CD4-positive, alpha-beta T cell treated with Interleukin-17A for 4 hours (primary cell): ENCODE data around the gene MC4R.
"Not testable (repeated sequence)": the region's sequence is repeated elsewhere in the genome, so short reads cannot be mapped to it uniquely, and the experiment has no call there.

ENCODE experiments used
- DNase-seq: peaks from one replicate; pipeline ENCODE4 v3.0.0-alpha.2; 2020; ENCODE audit warnings: mixed read lengths

Gene MC4R

DNA sequence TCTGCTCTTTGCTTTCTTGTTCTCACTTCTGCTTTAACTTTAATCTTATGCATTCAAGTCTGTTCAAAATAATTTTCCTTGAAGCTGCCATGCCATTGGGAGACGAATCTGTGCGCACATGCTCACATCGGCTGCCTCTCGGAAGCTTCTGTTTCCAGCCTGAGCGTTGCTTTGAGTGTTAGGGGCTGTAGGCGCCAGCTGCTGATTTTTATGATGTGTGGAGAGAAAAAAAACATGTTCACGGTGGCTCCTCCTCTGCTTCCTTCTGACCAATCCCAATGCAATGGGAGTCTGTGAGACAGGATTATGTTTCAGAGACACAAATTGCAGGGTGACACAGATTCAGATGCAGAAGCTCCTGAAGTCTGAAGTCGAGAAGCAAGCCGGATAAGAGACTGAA lies at the start of gene MC4R:
MC4R (minus strand) TSS at position 180 of the 400 bp plus-strand sequence. CDS start 426 bp downstream, outside the sequence.
- no peak for DNase-seq

DNA sequence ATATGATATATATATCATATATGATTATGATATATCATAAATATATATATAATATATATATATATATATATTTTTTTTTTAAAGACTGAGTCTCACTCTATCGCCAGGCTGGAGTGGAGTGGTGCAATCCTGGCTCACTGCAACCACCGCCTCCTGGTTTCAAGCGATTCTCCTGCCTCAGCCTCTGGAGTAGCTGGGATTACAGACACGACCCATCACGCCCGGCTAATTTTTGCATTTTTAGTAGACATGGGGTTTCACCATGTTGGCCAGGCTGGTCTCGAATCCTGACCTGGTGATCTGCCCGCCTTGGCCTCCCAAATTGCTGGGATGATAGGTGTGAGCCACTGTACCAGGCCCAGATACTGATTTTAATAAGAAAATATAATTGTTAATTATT lies 49.7 kb upstream of the MC4R start:
- not testable (repeated sequence) for DNase-seq

DNA sequence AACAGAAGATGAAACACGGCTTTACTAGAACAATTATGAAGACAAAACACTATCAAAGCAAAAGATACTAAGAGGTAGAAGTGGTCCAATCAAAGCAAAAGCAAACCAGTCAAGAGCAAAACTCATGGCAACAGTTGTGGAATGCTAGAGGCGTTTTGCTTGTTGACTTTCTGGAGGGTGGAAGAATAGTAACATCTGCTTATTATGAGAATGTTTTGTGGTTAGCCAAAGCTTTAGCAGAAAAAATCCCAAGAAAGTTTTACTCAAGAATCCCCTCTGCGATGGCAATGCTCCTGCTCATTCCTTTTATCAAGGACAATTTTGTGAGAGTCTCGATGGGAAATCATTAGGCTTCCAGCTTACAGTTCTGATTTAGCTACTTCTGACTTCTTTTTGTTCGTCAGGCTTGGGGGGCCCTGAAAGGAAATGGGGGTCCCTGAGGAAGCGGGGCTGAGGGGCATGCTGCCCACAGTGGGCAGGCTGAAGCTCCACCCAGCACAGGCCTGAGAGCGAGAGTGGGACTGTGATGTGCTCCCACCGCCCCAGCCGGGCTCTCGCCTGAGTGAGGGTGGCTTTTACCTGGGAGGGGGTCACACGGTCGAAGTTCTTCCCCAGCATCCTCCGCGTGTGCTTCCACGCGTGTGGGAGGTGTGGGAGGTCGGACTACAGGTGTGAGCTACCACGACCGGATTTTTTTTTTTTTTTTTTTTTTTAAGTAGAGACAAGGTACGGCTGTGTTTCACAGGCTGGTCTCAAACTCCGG lies 49.0 kb upstream of the MC4R start:
- no peak for DNase-seq

DNA sequence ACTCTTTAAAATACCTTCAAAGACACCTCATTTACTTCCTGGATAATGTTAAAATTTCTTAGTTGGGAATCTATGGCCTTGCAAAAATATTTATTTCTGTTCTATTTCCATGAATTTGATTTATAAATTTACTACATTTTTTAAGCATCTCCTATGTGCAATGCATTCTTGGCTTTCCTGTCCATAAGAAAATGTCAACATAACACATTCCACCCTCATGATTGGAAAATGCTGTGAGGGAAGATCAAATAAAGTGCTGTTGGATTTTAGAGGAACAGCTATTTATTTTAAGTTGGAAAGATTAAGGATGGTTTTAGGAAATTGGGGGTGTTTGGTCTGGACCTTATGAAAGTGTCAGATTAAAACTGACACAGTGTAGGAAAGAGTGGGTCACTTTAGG lies 45.4 kb upstream of the MC4R start:
- no peak for DNase-seq

DNA sequence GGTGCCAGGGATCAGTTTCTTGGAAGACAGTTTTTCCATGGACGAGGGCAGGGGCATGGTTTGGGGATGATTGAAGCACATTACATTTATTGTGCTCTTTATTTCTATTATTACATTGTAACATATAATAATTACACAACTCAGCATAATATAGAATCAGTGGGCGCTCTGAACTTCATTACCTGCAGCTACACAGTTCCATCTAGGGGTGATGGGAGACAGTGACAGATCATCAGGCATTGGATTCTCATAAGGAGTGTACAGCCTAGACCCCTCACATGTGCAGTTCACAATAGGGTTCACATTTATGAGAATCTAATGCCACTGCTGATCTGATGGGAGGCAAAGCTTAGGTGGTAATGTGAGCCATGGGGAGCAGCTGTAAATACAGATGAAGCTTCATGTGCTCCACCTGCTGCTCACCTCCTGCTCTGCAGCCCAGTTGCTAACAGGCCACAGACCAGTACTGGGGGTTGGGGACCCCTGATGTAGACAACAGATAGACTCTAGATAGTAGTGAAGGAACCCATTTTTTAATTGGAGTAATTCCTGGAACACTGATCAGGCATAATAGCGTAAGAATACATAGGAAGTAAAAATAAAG lies 41.5 kb upstream of the MC4R start:
- DNase-seq: no peak

DNA sequence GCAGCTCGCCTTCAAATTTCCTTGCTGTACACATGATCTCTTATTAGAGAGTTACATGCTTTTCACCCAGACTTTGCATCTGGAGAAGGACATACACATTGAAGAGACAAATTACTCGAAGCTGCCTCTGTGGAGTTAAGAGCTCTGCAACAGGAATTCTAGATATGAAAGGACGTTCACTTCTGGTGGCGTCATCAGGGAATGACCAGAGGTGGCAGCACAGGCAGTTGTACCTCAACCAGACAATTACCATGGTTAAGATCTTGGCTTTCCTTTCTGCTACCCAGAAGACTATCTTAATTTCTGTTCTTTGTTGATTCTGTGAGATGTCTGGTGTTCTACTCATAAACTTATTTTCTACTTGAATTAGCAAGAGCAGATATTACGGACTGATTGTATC lies 39.1 kb upstream of the MC4R start:
- DNase-seq: no peak

DNA sequence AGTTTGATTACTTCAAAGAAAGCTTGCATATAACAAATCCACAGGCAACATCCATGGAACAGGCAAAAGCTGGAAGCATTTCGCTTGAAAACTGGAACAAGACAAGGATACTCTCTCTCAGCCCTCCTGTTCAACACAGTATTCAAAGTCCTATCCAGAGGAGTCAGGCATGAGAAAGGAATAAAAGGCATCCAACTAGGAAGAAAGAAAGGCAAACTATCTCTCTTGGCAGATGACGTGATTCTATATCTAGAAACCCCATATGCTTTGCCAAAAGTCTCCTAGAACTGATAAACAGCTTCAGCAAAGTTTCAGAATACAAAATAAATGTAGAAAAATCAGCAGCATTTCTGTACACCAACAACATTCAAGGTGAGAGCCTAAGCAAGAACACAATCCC lies 34.1 kb upstream of the MC4R start:
- DNase-seq: no peak

DNA sequence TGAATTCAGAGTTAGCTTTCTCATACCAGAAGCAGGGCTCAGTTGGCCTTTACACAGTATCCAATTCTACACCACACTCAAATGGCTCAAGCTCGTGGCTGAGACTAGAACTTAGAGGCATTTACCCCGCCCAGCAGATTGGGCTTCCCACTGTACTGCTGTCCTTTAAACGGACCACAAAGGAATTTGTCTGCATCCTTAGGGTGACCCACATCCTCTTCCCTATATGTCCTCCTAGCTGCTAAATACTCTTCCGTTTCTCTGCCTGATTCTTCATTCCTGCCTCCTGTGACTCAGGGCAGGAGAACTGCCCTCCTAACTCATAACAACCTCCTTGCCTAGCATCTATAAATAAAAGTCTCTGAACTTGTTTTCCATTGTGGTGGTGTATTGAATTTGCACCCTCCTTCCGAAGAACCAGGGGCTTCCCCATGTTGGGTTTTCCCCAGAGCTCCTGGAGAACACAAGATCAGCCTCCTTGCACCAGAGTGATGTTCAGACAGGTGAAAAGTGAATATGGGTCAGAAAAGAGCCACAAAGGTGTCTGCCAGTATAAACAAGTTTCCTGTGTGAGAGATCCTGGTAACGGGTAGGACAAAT lies 32.0 kb upstream of the MC4R start:
- no peak for DNase-seq

DNA sequence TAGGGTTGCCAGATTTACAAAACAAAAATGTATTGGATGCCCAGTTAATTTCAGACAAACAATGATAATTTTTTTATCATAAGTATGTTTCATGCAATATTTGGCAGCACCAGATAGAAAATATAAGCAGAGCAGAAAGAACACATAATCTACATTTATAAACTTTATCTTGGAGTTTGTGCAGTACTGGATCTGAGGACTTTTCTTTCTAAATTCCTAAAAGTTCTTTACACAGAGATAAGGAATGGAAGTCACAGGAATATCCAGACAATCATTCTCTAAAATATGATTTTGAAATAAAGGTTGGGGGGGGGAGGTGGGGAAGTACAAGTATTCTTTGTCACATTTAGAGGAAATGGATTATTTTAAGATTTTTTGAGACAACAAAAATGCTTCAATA lies 28.8 kb upstream of the MC4R start:
- DNase-seq: no peak

DNA sequence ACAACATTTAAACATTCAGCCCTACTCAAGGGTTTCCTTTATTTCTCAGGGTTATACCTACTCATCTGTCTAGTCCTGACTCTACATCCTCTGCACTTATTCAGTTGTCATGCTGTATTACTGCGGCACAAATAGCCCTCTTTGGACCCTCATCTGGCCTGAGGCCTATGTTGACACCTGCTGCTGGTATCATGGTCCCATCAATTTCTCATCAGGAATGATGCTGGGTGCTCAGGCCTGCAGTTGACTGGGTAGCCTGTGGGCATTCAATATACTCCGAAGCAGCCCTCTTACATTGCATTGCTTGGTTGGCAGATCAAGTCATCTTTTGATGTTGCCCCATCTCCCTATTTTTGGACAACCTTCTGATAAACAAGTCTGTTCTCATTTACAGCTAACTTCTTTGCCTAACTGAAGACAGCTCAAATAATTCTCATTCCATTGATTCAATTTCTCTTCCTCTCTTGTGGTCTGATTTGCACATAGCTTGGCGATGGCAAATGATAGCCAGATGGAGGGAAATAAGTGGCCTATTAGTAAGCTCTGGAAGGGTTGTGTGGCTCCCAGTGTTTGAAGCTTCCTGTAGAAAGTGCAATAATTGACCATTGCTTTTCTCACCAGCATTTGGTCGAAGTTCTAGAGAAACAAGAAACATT lies 19.1 kb upstream of the MC4R start:
- no peak for DNase-seq

DNA sequence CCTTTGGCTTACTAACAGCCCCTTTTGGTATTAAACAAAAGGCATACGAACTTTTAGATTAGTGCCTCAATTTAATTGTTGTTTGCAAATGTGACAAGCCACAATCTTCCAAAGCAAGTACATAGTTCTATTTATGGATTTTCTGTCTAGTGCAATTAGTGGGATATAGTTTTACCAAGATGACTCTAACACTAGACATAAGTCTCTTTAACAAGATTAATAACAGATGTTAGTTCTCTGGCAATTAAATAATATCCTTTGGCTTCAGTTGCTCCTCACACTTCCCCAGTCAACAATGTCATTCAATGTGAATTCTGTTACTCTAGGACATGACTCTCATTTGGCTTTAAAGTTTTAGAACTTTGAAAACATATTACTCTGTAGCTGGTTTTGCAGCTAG lies 16.7 kb upstream of the MC4R start:
- no peak for DNase-seq

DNA sequence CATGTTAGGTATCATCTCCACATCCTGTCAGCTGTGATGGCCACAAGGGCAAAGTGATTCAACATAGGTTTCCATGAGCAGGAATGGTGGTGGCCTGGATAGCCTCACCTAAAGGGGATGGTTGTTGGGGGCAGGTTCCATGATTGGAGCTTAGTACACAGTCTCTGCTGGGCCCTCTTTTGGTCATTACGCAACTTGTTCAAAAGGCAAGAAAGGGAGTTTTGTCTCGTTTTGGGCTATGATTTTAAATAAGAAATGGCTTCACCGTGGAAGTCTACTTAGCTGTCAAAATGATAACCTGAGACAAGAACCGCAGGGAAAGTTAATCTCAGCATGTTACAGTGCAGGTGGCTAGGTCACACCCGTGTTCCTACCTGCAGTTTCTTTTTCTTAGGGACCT lies 13.1 kb upstream of the MC4R start:
- DNase-seq: no peak

DNA sequence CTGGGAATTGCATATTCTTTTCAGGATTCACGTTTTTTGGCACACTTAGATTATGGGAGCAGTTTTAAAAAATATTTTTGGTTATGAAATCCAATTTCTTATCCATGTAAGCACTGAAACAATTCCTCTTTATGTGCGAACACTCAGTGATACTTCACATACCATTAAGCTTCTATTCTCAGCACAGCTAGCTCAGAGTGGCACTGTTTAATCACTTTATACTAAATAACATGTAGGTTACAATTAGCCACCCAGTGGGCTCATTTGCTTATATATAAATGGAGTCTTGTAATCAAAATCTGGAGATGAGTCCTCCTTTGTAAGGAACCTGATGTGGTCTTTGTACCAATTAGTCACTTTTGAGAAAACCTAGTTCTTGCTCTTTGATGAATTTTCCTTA lies 11.3 kb upstream of the MC4R start:
- DNase-seq: no peak

DNA sequence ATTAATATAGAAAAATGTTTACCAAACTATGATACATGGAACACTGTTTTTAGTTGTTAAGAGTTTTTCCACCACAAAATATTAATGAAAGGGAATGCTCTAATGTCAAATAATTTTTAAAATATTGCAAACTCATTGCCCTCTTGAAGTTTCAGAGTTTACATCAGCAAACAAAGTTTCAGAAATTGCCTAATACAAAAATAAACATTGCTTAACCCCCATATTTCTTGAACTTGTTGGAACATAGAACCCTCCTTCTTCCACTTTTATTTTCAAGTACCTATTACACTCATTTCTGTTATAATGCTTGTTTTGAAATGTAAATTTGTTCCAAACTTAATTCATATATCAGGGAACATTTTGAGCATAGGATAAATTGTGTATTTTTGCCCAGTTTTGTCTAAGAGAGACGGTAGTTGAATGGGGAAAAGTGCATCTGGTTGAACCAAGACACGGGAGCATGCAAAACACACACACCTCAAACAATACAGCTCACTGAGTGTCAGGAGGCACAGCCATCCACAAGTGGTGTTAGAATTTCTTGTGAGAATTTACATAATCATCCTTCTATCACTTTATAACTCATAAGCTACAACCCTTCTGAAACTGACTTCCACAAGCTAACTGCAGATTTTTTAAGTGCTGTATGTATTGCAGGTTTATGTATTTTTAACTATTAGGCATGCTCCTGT lies 5.3 kb upstream of the MC4R start:
- no peak for DNase-seq

DNA sequence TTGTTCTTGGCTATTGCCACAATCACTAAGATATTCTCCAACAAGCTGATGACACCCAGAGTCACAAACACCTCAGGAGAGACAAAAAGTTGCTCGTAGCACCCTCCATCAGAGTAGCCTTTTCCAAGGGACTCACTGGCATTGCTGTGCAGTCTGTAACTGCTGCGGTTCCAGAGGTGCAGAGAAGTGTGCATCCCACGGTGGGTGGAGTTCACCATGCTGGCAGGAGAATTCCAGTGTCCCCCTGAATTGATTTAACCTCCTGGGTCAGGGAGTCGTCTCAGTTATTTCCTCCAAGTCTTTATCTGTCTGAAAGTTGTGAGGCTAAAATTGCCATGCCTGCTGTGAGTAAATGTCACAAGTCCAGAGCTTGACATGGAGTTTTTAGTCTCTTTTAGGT lies 443 bp downstream of the MC4R start:
- no peak for DNase-seq

DNA sequence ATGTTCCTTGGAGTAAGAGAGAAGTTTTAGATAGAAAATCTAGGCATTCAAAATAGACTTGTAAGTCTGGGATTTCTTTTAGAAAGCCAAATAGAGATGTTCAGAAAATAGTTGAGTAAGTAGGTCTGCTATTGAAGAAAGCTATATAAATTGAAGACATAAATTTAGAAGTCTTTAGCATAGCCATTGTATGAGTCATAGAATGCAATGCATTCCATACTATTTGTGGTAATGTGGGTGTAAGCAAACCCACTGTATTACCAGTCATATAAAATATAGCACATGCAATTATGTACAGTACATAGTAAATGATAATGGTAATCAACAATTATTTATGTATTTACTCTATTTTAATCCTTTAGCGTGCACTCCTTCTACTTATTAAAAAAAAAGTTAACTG lies 14.1 kb downstream of the MC4R start:
- DNase-seq: no peak

DNA sequence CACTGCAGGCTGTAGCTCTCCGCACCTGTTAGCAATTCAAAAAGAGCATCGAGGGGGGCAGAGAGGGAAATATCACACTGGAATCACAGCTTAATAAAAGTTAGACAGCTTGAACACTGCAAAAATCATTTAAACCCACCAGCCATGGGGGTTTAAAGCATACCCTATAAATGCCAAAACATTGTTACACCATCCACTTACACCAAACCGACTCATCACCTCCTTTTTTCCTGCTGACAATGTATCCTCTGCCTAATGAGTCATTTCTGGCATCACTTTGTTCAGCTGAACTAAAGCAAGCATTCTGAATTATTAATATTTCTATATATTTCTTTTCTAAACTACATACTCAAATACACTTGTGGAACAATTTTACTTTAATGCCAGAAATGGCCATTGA lies 21.6 kb downstream of the MC4R start:
- no peak for DNase-seq

DNA sequence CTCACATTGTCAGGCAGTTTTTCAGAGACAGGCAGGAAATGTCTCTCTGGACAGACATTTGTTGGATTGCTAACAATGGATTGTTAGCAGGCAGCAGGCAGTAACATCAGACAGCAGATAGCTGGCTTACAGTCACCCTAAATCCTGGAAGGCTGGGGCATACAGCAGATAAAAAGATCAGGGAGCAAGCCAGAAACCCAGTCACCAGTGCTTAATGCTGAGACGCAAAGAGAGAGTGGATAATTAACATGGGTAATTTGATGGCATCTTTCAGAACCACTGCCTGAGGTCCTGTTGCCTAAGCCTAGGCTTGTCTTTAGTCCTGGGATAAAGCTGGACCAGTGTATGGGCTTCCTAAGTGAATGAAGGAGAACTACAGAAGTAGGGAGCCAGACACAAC lies 22.4 kb downstream of the MC4R start:
- no peak for DNase-seq

DNA sequence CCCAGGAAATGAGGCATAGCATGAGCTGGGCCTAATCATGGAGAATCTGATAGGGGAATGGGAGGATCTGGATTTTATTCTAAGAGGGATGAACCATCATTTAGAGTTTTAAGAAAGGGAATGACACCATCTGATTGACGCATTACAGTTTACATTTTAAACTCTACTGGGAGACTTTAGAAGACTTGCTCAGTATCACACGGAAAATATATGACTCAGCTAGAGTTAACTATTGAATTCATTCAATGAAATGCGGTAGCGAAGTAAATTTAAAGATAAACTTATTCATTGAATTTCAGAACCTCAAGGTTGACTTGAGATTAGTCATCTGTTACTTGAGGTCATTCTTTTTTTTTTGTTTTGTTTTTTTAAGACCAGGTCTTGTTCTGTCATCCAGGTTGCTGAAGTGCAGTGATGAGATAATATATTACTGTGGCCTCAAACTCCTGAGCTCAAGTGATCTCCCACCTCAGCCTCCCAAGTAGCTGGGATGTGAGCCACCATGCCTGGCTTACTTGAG lies 25.0 kb downstream of the MC4R start:
- DNase-seq: no peak

DNA sequence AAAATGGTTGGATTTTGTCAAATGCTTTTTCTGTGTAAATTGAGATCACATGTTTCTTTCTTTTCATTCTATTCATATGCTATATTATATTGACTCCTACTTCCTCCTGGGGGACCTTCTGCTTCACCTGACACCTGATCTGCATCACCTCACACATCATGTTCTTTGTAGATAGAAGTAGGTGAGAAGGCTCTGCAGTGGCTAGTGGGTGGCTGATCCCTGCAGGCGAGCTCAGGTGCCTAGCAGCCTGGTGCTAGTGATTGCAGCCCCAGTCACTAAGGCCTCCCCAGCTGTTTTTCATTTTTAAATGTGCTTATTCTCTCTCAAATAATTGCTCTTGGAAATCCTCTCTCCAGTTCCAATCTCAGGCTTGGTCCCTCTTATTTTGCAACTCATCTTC lies 33.6 kb downstream of the MC4R start:
- DNase-seq: no peak

DNA sequence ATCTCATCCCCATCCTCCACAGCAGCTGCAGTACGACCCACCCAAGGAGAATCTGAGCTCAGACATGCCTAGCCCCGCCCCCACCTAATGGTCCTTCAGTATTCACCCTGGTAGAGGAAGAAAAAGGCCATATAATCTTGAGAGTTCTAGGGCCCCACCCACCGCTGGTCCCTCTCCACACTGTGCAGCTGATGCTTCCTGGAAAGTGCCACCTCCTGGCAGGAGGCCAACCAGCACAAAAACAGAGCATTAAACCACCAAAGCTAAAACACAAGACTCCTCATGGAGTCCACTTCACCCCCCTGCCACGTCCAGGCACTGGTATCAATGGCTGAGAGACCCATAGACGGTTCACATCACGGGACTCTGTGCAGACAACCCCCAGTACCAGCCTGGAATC lies 40.7 kb downstream of the MC4R start:
- DNase-seq: no peak

DNA sequence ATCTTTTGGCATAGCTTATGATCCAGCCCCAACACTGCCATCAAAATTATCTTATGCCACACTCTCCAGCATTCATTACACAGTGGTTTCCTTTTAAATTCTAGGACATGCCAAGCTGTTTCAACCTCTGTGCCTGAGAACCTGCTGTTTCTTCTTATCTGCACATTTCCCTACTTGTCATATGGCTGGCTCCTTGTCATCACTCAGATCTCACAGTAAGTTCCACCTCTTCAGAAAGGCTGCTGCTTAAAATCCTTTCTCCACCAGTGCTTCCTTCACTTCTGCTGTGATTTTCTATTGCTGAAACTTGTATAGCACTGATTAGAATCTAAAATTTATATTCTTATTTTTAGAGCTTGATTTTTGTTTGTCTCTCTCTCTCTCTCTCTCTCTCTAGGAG lies 43.4 kb downstream of the MC4R start:
- DNase-seq: no peak

DNA sequence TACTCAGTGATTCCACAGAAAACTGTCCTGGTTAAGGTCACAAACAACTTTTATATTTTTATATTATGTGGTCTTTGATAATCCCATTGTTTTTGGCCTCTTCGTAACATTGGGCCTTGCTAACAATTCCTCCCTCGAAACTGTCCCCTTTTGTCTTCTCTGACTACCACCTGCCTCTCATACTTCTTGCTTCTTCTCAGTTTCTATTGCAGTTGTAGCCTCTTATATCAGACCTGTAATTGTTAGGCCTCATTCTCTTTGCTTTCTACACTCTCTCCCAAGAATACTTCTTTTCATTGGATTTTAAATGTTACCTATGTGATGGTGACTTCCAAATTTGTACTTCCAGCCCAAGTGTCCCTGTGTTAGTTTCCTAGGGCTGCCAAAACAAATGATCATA lies 44.7 kb downstream of the MC4R start:
- DNase-seq: no peak
